ENCODE measurements around the gene FANCG. TPM values are rescaled to one million over a fixed set of nuclear protein-coding genes. Genes with fewer than 3 reads are reported as not detected.

FANCG gene
- total and polyA plus RNA-seq, 2 of the 8 experiments (the other 6 are each of a cell fraction or from before 2014, with no cell fraction given) = 66.6 to 87.1 TPM

DNA sequence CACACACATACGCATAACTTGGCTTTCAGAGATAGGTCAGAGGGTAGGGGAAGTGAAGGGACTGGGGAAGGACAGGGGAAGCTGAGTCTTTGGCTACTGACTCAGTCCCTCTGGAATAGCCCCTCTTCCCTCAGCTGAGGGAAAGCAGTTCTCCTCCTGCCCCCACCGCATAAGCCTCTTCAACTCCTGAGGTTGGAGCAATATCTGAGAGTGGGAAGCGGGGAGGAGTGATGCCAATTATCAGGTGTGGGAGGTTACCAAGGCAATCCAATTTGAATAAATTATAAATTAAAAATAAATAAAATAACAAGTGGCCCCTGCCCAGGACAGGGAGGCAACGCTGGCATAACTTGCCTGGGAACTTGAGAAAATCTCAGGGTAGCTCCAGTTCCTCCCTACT lies 24.8 kb upstream of the FANCG start (continued):
- TF ChIP-seq SRF (IDR thresholded peaks at IDR 0.05; ENCODE audit: low read depth, low read length) = no peak
- TF ChIP-seq RAD21 (IDR thresholded peaks at IDR 0.05 in 1 of 2, conservative IDR thresholded peaks at IDR 0.05 in 1 of 2; ENCODE audit: low read depth in 2 of 2, low read length in 2 of 2) = no peak
- TF ChIP-seq SIN3A (conservative IDR thresholded peaks at IDR 0.05 in 1 of 2, IDR thresholded peaks at IDR 0.05 in 1 of 2; ENCODE audit: low read depth in 1 of 2, low read length in 2 of 2) = no peak
- TF ChIP-seq, protein P1, sequence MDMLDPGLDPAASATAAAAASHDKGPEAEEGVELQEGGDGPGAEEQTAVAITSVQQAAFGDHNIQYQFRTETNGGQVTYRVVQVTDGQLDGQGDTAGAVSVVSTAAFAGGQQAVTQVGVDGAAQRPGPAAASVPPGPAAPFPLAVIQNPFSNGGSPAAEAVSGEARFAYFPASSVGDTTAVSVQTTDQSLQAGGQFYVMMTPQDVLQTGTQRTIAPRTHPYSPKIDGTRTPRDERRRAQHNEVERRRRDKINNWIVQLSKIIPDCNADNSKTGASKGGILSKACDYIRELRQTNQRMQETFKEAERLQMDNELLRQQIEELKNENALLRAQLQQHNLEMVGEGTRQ (IDR thresholded peaks at IDR 0.05; ENCODE audit: low read length) = no peak
- TF ChIP-seq KDM1A (IDR thresholded peaks at IDR 0.05; ENCODE audit: borderline replicate concordance, low read length) = no peak

Data from H1 (cell line).